Measurements from ENCODE around the gene TRIM7.
"Not testable (repeated sequence)": the region's sequence is repeated elsewhere in the genome, so short reads cannot be mapped to it uniquely, and the experiment has no call there.

Gene TRIM7

DNA sequence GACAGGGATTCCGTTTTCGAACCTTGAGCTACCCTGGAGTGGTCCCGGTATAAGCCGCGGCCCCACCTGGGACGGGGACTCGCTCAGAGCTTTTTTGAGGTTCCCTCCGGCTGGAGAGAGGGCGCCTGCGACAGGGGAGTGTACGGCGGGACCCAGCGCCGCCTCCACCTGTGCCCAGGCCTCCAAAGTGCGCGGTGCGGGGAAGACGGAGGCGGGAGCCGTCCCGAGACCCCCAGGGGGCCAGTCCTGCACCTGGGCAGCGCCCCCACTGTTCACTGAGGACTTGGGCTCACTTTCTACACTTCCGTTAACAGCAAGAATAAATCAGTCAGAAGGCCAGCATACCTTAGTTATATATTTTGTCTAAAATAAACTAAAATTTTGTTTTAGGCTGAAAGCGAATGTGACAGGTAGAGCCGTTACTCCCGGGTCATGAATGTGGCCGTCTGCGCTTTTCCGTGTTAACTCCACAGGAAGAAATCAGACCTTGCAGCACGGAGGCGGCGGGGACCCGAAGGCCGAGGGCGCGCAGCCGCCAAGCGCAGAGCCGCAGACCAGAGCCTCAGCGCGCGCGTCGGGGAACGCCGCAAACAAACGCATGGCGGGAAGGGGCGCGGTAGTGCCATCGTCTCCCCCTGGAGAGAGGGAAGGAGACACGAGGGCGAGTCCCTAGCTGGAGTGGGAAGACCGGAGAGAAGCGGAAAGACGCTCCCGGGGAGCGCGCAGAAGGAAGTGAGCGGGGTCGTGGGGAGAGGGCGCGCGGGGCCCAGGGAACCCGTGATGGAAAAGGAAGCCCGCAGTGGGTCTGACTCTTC lies 14.1 kb downstream of the TRIM7 start:
- DNase-seq = no peak

DNA sequence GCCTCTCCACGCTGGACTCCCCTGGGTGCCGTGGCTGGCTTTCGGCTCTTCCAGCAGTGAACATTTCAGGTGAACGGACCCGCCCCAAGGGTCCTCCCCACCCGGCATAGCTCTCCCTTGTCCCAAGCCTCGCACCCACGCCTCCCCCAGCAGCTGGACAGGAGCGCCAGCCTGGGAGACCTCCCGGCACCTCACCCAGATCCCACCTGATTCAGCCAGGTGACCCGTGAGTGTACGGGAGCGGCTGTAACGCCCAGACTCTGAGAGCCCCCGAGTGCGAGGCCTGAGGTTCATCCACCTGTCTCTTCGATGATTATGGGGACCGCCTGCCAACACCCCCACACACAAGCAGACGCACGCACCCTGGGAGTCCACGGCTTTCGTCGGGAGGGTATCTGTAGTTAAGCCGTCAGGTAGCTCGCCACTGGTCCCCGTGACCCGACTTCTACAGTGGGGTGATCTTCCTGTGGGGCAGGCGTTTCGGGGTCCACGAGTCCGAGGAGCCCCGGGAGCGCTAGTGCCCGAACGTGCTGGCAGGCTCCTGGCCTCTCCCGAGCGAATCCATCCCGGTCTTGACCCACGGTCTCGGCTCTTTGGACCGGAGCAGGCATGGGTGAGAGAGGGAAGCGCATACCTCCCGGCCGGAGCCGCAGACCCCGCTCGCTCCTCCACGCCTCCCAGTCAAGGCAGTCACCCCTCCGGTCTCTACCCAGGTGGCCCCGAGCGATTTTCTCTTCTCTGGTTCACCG lies 14.9 kb downstream of the TRIM7 start:
- DNase-seq = no peak

DNA sequence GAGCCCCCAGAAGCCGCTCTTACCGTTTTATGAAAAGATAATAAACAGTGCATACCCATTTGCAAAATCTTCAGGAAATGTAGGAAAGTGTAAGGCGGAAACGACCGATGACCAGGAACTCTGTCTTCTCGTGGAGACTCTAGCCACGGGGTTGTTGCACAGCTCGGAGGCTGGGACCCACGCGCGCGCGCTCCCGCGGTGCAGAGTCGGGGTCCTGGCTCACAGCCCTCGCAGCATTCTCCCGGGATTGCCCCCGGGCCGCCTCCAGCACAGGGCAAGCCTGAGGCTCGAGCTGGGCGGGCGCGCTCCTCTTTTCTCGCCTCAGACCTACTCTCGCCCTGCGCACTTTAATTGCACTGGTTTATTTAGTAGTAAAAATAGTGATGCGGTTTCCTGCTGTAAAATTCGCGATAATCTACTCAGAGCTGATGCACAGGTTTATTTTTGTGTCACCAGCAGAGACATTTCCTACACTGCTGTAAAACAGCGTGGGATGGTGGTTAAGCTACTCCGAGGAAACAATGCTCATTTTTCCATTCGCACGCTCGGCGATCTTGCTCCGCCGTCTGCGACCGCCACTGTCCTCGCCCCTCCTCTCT lies 15.5 kb downstream of the TRIM7 start:
- no peak for DNase-seq

DNA sequence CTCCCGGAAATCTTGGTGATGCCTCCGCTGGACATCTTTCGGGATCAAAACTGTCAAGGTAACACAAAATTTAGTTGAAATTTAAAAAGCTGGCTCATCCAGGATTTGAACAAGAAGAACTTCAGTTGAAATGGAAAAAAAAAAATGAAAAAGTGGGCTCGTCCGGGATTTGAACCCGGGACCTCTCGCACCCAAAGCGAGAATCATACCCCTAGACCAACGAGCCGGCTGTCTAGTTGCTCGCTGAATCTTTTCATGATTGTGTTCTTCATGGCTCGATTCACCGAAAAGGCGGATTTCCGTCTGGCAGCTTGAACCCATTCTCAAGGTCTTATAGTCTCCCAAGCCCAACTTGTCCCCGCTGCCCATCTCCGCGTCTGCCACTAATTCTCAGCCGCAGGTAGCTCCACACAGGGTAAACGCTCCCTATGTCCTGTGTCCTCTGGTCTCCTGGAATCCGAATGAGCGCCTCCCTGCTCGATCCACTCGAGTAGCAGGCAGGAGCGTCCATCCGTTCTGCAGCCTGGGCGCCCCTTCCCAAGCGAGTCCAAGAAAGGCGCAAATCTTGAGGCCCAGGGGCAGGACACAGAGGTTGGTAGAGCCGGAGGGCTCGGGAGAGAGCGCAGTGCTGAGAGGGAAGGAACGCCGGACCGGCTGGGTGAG lies 16.2 kb downstream of the TRIM7 start:
- DNase-seq = no peak

DNA sequence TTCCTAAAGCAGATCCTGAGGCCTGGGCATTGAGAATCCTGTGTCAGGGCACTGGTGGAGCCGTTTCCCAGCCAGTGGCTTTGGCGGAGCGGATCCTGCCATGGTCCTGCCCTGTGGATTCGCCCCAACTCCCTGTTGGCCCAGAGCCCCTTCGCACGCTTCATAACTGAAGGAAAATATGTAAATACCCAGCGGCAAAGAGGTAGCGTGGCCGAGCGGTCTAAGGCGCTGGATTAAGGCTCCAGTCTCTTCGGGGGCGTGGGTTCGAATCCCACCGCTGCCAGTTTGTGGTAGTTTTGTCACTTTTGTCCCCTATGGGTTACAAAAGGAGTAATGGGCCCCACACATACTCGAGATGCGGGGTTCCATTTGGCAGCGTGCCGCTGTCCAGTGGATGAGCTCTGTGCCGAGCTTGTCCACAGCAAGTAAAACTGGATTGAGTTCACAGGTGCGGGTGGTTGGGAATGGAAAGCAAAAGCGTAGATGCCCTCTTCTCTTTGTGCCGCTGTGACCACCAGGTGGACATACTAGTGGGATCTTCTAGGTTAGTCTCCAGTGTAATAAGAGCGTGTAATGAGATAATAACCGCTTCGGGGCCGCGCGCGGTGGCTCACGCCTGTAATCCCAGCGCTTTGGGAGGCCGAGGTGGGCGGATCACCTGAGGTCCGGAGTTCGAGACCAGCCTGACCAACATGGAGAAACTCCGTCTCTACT lies 17.3 kb downstream of the TRIM7 start:
- DNase-seq = no peak

DNA sequence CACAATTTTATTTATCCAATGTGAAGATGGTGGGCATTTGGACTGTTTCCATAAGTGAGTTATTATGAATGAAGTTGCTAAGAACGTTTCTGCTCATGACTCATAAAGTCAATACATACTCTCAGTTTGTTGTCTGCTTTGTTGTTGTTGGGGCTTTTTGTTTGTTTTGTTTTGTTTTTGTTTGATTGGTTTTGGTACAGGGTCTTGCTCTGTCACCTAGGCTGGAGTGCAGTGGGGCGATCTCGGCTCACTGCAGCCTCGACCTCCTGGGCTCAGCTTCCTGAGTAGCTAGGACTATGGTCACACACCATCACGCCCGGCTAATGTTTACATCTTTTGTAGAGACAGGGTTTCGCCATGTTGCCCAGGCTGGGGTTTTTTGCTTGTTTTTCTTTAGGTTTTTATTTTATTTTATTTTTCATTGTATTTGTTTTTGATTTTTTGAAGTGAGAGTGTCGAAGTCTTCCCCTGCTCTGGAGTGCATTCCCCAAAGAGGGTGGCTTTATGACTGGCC lies 18.0 kb downstream of the TRIM7 start:
- DNase-seq = no peak

DNA sequence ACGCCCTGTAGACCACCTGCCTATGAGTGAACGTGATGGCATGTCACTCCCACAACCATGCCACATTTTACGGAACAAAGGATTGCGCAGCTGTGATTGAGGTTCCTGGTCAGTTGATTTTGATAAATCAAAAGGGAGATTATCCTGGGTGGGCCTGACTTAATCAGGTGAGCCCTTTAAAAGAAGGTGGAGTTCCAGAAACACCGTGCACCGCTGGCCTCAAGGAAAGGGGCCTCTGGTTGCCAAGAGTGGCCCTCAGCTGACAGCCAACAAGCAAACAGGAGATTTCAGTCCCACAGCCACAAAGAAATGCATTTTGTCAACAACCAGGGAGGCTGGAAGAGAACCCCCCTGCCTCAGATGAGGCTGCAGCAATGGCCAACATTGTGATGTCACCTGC lies 19.0 kb downstream of the TRIM7 start:
- DNase-seq = no peak

DNA sequence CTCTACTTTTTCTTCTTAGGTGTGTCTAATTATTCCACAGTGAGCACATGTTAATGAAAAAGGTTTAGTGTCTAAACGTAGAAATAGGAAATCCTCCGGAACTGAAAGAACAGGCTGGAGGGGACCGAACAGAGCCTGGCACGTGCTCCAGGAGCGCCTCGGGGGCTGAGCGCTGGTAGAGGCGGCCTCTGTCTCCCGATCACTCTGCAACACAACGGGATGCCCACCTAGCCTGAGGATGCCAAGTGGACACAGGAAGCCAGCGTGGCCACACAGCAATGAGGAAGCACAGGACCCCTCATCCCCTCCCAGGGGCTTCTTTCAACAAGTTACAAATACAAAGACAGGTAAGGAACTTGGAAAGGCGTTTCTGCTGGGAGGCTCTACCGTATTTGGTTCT lies 19.4 kb downstream of the TRIM7 start:
- DNase-seq = no peak

DNA sequence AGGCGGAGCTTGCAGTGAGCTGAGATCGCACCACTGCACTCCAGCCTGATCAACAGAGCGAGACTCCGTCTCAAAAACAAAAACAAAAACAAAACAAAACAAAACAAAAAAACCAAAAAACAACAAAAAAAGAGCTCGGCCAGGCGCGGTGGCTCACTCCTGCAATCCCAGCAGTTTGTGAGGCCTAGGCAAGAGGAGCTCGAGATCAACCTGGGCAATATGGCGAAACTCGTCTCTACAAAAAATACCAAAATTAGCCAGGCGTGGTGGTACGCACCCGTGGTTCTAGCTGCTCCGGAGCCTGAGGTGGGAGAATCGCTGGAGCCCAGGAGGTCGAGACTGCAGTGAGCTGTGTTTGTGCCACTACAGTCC lies 20.2 kb downstream of the TRIM7 start:
- DNase-seq = no peak

DNA sequence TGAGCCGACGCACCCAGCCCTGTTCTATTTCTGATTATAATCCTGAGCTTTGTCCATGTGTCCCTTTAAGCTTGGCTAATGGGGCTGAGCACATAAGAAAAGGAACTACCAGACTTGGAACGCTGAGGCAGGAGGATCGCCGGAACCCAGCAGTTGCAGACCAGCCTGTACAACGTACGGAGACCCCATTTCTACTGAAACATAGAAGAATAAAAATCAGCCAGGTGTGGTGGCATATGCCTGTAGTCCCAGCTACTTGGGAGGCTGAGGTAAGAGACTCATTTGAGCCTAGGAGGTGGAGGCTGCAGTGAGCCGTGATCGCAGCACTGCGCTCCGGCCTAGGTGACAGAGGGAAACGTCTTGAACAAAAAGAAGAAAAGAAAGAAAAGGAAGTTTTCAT lies 22.3 kb downstream of the TRIM7 start:
- DNase-seq = no peak

DNA sequence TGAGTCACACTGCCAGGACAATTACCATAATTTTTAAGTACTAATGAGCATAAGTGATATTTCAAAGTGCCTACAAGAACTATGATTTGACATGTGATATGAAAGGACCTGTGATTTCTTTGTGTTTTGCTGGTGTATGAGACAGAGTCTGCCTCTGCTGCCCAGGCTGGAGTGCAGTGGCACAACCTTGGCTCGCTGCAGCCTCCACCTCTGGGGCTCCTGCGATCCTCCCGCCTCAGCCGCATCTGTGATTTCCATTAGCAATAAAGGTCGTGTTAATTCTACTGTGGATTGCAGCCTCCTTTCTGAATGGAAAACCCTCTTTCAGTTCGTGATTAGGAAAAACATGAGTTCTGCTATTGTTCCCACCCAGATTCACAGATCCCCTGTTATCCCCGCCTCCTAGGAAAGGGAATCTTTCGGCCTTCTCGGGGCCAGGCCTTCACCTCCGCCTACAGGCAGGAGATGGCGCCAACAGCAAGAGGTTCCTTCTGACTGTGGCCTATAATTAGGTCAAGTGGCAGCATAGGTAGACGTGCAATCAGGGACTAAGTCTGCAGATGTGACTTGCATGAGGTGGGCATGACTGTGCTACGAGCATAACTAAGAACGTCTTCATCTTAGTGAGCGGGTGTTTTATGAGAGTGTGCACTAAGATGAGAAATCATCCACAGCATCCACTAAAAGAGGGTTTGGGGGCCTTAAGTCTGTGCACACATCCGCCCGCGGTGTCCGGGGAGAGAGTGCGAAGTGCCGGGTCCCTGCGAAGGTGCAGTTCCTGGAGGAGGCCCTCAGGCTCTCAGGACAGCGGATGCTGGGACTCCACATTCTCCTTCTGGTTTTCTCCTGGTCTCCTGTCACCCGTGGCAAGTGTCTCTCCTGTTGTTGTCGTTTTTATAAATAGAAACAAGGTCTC lies 23.1 kb downstream of the TRIM7 start:
- DNase-seq = no peak

DNA sequence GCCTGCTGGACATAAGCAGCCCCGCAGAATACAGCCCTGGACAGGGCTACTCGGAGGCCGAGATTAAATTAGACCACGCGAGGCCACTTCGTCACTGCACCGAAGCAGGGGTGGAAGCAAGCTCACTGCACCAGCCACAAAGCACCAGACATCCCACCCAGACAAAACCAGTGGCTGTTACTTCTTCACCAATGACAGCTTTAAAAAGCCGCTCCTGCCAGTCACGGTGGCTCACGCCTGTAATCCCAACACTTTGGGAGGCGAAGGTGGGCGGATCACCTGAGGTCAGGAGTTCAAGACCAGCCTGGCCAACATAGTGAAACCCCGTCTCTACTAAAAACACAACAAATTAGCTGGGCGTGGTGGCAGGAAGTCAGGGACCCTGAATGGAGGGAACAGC lies 27.4 kb downstream of the TRIM7 start:
- DNase-seq = not testable (repeated sequence)

DNA sequence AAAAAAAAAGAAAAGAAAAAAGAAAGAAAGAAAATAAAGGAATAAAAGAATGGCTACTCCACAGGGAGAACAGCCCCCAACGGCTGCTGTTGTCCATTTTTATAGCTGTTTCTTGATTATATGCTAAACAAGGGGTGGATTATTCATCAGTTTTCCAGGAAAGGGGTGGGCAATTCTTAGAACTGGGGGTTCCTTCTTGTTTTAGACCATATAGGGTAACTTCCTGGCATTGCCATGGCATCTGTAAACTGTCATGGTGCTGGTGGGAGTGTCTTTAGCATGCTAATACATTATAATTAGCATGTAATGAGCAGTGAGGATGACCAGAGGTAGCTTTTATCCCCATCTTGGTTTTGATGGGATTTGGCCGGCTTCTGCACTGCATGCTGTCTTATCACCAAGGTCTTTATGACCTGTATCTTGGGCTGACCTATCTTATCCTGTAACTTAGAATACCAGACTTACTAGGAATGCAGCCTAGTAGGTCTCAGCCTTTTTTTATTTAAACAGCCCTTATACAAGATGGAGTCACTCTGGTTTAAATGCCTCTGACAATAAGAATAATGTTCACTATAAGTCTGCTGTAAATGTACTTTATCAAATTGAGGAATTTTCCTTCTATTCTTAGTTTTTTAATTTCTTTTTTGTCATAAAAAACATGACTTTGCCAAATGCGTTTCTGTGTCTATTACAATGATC lies 28.6 kb downstream of the TRIM7 start:
- no peak for DNase-seq

DNA sequence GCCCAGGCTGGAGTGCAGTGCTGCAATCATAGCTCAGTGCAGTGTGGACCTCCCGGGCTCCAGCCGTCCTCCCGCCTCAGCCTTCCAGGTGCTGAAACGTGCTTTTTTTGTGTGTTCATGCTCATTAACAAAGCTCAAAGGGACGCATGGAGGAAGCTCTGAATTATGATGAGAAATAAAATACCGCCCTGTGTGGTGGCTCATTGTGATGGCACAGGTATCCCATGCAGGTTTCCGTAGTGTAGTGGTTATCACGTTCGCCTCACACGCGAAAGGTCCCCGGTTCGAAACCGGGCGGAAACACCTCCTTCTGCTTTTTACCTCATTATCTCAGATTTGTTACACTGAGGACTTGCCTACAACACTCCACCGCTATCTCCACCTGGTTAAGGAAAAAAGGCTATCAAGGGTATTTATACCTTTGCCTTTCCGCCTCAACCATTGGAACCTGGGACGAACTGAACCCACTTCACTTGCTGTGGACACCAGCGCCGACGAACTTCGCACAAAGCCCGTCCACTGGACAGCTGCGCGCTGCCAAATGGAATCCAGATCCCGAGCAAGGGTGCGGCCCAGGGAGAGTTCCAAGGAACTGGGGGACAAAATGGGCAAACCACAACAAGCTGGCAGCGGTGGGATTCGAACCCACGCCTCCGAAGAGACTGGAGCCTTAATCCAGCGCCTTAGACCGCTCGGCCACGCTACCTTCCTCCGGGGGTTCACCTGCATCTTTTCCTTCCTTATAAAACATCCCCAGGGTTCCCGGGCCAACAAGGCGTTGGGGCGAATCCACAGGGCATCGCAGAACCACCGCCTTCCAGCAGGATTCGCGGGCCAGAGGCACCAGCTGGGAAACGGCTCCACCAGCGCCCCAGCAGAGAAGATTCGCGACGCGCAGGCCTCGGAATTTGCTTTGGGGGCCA lies 31.3 kb downstream of the TRIM7 start:
- DNase-seq = no peak

DNA sequence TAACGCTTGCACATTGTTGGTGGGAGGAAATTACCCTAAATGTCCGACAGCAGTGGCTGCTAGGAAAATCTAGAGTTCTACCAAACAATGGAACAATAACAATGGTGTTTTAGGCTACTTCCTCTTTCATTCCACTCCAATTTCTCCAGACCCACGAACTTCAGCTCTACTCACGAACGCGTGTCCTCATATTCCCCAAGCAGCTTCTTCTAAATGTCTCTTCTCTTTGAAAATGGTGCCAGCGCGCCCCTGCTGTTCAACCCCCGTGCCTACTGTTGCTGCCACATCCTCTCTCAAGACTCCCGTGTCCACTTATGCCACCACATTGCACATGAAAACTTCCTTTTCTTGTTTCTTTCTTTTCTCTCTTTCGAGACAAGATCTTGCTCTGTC lies 32.0 kb downstream of the TRIM7 start:
- no peak for DNase-seq

DNA sequence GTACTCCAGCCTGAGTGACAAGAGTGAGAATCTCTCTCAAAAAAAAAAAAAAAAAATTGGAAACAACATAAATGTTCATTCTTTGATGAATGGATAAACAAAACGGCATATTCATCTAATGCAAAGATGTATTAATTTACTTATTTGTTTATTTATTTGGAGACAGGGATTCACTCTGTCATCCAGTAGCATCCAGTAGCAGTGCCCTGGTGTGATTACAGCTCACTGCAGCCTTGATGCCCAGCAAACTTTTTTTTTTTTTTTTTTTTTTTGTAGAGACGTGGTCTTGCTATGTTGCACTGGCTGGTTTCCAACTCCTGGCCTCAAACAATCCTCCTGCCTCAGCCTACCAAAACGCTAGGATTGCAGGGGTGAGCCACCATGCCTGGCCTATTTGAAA lies 33.2 kb downstream of the TRIM7 start:
- DNase-seq = no peak

DNA sequence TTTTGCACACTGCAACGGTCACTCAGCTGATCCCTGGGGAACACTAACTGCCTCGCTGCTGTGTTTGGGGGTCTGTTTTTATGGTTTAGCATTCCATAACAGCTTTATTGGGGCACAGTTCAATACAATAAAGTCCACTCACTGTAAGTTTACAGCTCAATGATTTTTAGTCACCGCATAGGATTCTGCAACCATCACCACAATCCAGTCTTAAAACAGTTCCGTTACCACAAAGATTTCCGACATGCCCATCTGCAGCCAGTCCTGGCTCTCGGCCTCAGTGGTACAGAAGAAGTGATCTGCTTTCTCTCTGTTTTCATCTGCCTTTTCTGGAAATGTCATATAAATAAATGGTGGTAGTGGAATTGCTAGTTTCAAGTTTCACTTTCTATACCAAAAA lies 34.0 kb downstream of the TRIM7 start:
- DNase-seq = no peak

DNA sequence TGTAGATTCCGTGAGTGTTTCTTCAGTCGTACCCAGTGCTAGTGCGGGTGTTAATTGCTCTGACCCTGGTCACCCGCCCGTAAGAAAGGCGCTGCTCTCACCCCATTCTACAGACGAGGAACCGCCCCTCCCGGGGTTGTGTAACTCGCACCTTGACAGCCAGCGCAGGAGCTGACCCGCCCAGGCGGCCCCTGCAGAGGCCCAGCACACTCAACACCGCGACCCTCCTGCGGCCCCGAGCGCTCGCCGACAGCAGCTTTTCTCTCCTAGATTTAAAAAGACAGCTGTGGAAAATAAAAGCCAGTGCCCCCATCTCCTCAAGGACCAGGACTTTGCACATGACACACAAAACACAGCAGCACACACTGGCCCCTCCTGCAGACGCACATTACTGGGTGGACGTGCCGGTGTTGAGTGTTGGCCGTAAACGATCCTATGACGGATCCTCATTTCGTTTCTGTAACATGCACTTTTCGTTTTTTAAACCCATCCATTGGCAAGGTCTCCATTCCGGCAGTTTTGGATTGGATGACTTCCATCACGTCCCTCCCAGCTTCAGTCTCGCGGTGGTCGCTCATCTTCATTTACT lies 34.7 kb downstream of the TRIM7 start:
- no peak for DNase-seq

DNA sequence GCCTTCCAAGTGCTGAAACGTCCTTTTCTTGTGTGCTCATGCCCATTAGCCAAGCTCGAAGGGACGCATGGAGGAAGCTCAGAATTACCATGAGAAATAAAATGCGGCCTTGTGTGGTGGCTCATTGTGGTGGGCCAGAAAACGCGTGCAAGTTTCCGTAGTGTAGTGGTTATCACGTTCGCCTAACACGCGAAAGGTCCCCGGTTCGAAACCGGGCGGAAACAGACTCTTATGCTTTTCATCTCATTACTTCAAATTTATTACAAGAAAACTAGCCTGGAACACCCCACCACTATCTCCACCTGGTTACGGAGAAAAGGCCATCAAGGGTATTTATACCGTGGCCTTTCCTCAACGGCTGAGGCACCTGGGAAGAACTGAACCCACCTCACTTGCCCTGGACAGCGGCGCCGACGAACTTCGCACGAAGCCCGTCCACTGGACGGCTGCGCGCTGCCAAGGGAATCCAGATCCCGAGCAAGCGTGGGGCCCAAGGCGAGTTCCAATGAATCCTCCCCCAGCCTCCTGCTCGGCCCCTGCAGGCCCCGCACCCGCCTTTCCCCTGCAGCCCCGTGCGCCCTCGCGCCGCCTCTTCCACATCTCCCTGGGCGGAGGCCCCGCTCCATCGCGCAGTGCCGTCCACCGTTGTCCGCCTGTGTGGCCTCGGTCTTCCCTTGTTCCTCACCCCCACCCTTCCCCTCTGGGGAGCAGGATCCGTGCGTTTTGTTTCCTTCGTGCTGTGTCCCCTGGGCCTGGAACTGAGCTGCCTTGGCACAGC lies 35.3 kb downstream of the TRIM7 start:
- DNase-seq = not testable (repeated sequence)
